ENCODE results near the gene ALDH1B1.

- TF ChIP-seq RCOR1 (IDR thresholded peaks at IDR 0.05; ENCODE audit: borderline replicate concordance in 1 of 2, low read depth in 2 of 2, low read length in 2 of 2) (no peak), PURB (CRISPR knock-in tag; IDR thresholded peaks at IDR 0.05; ENCODE audit: low read depth) (no peak), E2F4 (CRISPR knock-in tag; IDR thresholded peaks at IDR 0.05; ENCODE audit: low read depth) (no peak), POLR2A (conservative IDR thresholded peaks at IDR 0.05) (no peak), EZH2 (IDR thresholded peaks at IDR 0.05; ENCODE audit: borderline replicate concordance, low read depth, low read length) (no peak), PRPF4 (IDR thresholded peaks at IDR 0.05; ENCODE audit: insufficient read depth, low read depth, low read length, poor library complexity, severe bottlenecking) (no peak), MEF2D (tag; conservative IDR thresholded peaks at IDR 0.05; ENCODE audit: low read depth) (no peak), BRCA1 (IDR thresholded peaks at IDR 0.05) (no peak), BRCA1 (CRISPR knock-in tag; IDR thresholded peaks at IDR 0.05) (no peak), CREM (IDR thresholded peaks at IDR 0.05; ENCODE audit: low read depth) (no peak), RAD21 (CRISPR knock-in tag; conservative IDR thresholded peaks at IDR 0.05 in 1 of 2, IDR thresholded peaks at IDR 0.05 in 1 of 2) (no peak), HEY1 (CRISPR knock-in tag; IDR thresholded peaks at IDR 0.05; ENCODE audit: borderline replicate concordance) (no peak), SMARCE1 (IDR thresholded peaks at IDR 0.05) (no peak)
These were observed 1.0 kb upstream of the ALDH1B1 start for GRCh38 chr9:38391278-38392118.
